K562 (cell line): ENCODE results near the gene SPEM3. TPM values are rescaled to one million over a fixed set of nuclear protein-coding genes. Genes with fewer than 3 reads are reported as not detected.

ENCODE experiments used
- ATAC-seq: fragments of 200-7000 bp; cut with Tn5 transposase; 3 replicates; pipeline ENCODE4 v1.9.1; 2020; ENCODE audit warnings: moderate library complexity
- BruUV-seq: library from RNA; stranded (reverse); fragments of 400-500 nt; replicated peaks from 2 replicates; lab custom pipeline; 2021; lab: Mats Ljungman, UMichigan
- CTCF ChIA-PET: fragments of 300-600 bp; formaldehyde crosslinking; extraction: SDS; loops from one replicate; lab custom pipeline; 2021; ENCODE audit warnings: low intra/inter-chr PET ratio; lab: Yijun Ruan, JAX
- POLR2A ChIA-PET: fragments of 300-600, 350-650 bp; sonication (Branson Sonifier 250); formaldehyde crosslinking; extraction: SDS; loops from one replicate; lab custom pipeline; 2021; ENCODE audit warnings: antibody characterized with exemption, inconsistent platforms; lab: Yijun Ruan, JAX
- DNase-seq, 4 experiments: peaks; one replicate each; pipeline versions ENCODE4 v3.0.0 to v3.0.0-alpha.2; 2011 to 2018; ENCODE audit warnings: low spot score in 3 of 4, mixed read lengths in 3 of 4; ENCODE audit errors: extremely low read depth in 1 of 4
- FAIRE-seq: peaks from 2 replicates; lab custom pipeline; 2011; peaks lifted over from hg19 to GRCh38; lab: Jason Lieb, UNC
- H2AFZ ChIP-seq: 2 replicates; pipeline ENCODE4 v1.6.0; 2011; ENCODE audit warnings: low read depth, low read length, control low read depth, inconsistent platforms
- H3K27ac ChIP-seq: fragments of 200-600 bp; 3 replicates; pipeline ENCODE4 v1.8.0; 2011; ENCODE audit warnings: low read depth, mild to moderate bottlenecking, control low read depth, inconsistent platforms, low read length, moderate library complexity, mixed read lengths; ENCODE audit errors: extremely low read depth
- H3K27me3 ChIP-seq, 2 experiments: fragments of 300-600 bp in 1 of 2; 2 replicates in 1 of 2; 3 replicates in 1 of 2; pipeline versions ENCODE4 v1.6.0 to v1.8.0; 2011; ENCODE audit warnings: inconsistent platforms in 2 of 2, low read length in 2 of 2, mild to moderate bottlenecking in 1 of 2, mixed read lengths in 1 of 2, moderate library complexity in 1 of 2; ENCODE audit not compliant: control insufficient read depth in 2 of 2, insufficient read depth in 2 of 2
- H3K36me3 ChIP-seq: fragments of 300-600 bp; 3 replicates; pipeline ENCODE4 v1.8.0; 2011; ENCODE audit warnings: mild to moderate bottlenecking, low read length, inconsistent platforms; ENCODE audit not compliant: control insufficient read depth, insufficient read depth
- H3K4me1 ChIP-seq, 2 experiments: fragments of 200-600 bp in 1 of 2; replicated peaks in 1 of 2; 2 replicates in 1 of 2; 3 replicates in 1 of 2; pipeline versions ENCODE4 v1.5.1 to v1.8.0; 2011; ENCODE audit warnings: inconsistent platforms in 2 of 2, low read length in 2 of 2, mild to moderate bottlenecking in 1 of 2, mixed read lengths in 1 of 2, moderate library complexity in 1 of 2; ENCODE audit not compliant: control insufficient read depth in 2 of 2, insufficient read depth in 2 of 2
- H3K4me2 ChIP-seq: 2 replicates; pipeline ENCODE4 v1.6.1; 2011; ENCODE audit warnings: low read length, control low read depth, inconsistent platforms, mixed read lengths; ENCODE audit not compliant: insufficient read depth
- H3K4me3 ChIP-seq: fragments of 200-600 bp; sonication (generic), shearing (Covaris generic); 2 replicates; pipeline ENCODE4 v1.5.1; 2016; ENCODE audit warnings: control low read depth, inconsistent platforms
- H3K79me2 ChIP-seq: fragments of 200-600 bp; 3 replicates; pipeline ENCODE4 v1.8.0; 2011; ENCODE audit warnings: low read length, inconsistent platforms; ENCODE audit not compliant: control insufficient read depth, insufficient read depth
- H3K9ac ChIP-seq, 2 experiments: 2 replicates each; pipeline versions ENCODE4 v1.6.0 to v1.6.1; 2011; ENCODE audit warnings: low read depth in 2 of 2, low read length in 2 of 2, control low read depth in 1 of 2, inconsistent platforms in 1 of 2, mild to moderate bottlenecking in 1 of 2, mixed read lengths in 1 of 2; ENCODE audit not compliant: insufficient read depth in 1 of 2
- H3K9me1 ChIP-seq: one replicate; pipeline ENCODE4 v1.6.0; 2011; ENCODE audit warnings: inconsistent platforms, mild to moderate bottlenecking, low read length, moderate library complexity; ENCODE audit not compliant: control insufficient read depth, insufficient read depth
- H3K9me3 ChIP-seq: replicated peaks from 2 replicates; pipeline ENCODE4 v1.5.1; 2011; ENCODE audit warnings: low read depth, low read length, inconsistent platforms; ENCODE audit not compliant: control insufficient read depth, insufficient read depth
- H4K20me1 ChIP-seq: replicated peaks from 2 replicates; pipeline ENCODE4 v1.6.1; 2011; ENCODE audit warnings: low read length, inconsistent platforms, mixed read lengths; ENCODE audit not compliant: control insufficient read depth, insufficient read depth
- C11orf30 ChIP-seq: fragments of 450-650 bp; IDR thresholded peaks from 2 replicates; pipeline ENCODE4 v1.6.1; 2016; ENCODE audit warnings: low read depth, mild to moderate bottlenecking
- CBX8 ChIP-seq: fragments of 200-600 bp; sonication (generic); IDR thresholded peaks from 2 replicates; pipeline ENCODE4 v1.6.1; 2012; ENCODE audit warnings: borderline replicate concordance, mixed run types, low read depth, mild to moderate bottlenecking, moderate library complexity, mixed read lengths, low read length, control low read depth, inconsistent platforms; ENCODE audit not compliant: poor library complexity, severe bottlenecking; ENCODE audit errors: extremely low read depth
- KDM1A ChIP-seq, 2 experiments: fragments of 450-650 bp; IDR thresholded peaks; 2 replicates each; pipeline ENCODE4 v1.6.1; 2016; ENCODE audit warnings: mild to moderate bottlenecking in 2 of 2
- MCM2 ChIP-seq: fragments of 450-650 bp; IDR thresholded peaks from 2 replicates; pipeline ENCODE4 v1.6.1; 2017; ENCODE audit warnings: low read depth, mild to moderate bottlenecking
- TRIM24 ChIP-seq, 2 experiments: fragments of 450-650 bp; IDR thresholded peaks; 2 replicates each; pipeline ENCODE4 v1.6.1; 2016
- ZNF239 ChIP-seq: fragments of 250-450 bp; sonication (Bioruptor Pico); IDR thresholded peaks from 2 replicates; pipeline ENCODE4 v1.4.0; 2020; ENCODE audit warnings: mild to moderate bottlenecking
- ZNF449 ChIP-seq: fragments of 250-450 bp; sonication (Bioruptor Pico); IDR thresholded peaks from 2 replicates; pipeline ENCODE4 v1.8.0; 2022; ENCODE audit warnings: moderate library complexity, mild to moderate bottlenecking, inconsistent platforms
- WGBS: fragments of 100-300 bp; shearing (Covaris generic); methylation state at CpG from one replicate; pipeline ENCODE4 v1.1.6; 2016; ENCODE audit warnings: low coverage, mixed read lengths; ENCODE audit not compliant: insufficient coverage; ENCODE audit errors: missing lambda C conversion rate; 5-methylcytosine and 5-hydroxymethylcytosine counted together
- in situ Hi-C: fragments of 300-500 bp; cut with MboI; formaldehyde crosslinking; loops from 4 replicates; pipeline ENCODE4 v1.15.0; 2018; ENCODE audit warnings: inconsistent platforms, mixed read lengths
- intact Hi-C: fragments of 100-400 bp; cut with micrococcal nuclease; formaldehyde crosslinking; loops from 2 replicates; pipeline ENCODE4 v1.14.2; 2022
- polyA plus RNA-seq, 8 experiments: library from polyadenylated mRNA; depleted of rRNA in 4 of 8; stranded (reverse) in 5 of 8; unstranded in 3 of 8; fragments of >200 nt; fragmentation: Nextera tagmentation in 2 of 8; fragmentation: Illumina TruSeq in 1 of 8; extraction: Ambion mirVana in 2 of 8; extraction: Trizol in 1 of 8; gene quantifications; 2 replicates each; pipeline versions ENCODE4 v1.2.1 to v1.2.3, GENCODE V29; 2011 to 2014; ENCODE audit warnings: inconsistent platforms in 1 of 8, missing spikeins in 1 of 8
- total RNA-seq, 7 experiments: library from RNA; depleted of rRNA in 6 of 7; stranded (reverse); fragments of >200 nt in 6 of 7; fragmentation: Illumina TruSeq in 2 of 7; extraction: Trizol in 2 of 7; gene quantifications; 2 replicates each; pipeline versions ENCODE4 v1.2.1 to v1.2.3, GENCODE V29; 2011 to 2021; ENCODE audit warnings: low replicate concordance in 1 of 7

The SPEM3 gene
- total and polyA plus RNA-seq, 9 of the 15 experiments (the other 6 are each of a cell fraction or from before 2014, with no cell fraction given) = not detected

GRCh38 chr17:7467498-7467897 is 38.8 kb downstream of the SPEM3 start:
- no TSS peak for BruUV-seq
- Histone ChIP-seq H3K4me3 (no peak overlapping the region), H3K27ac (peak overlapping the region; percentile 70), H3K4me2 (no peak overlapping the region), H3K9ac (peak overlapping the region in 1 of 2 experiments; percentile 55; a peak in 2 of 4 replicates), H4K20me1 (no peaks in the 10 kb centered on the region), H2AFZ (no peak overlapping the region), H3K27me3 (no peaks in the 10 kb centered on the region), H3K79me2 (peaks cover 22% of the 10 kb centered on the region), H3K4me1 (peaks cover 8 to 28% of the 10 kb centered on the region in 2 experiments)
- DNase-seq (no peak), ATAC-seq (no peak)
- ChIA-PET POLR2A (interaction anchor here (0.6 to 3.2 kb wide), 5 partner anchors 11 to 395 kb away, joined by 3 to 10 read pairs (median 3); partner anchors contain the start of genes POLR2A, SLC35G6 and ZBTB4), CTCF (no interaction called here)
- in situ Hi-C loops = no loop called here
- WGBS = 83% methylated on average over 3 of the region's 3 CpGs
- TF ChIP-seq MCM2 = no peak
- TF ChIP-seq KDM1A (IDR thresholded peaks at IDR 0.05) = no peak
- TF ChIP-seq C11orf30 = no peak
- no peak for TF ChIP-seq CBX8
- TF ChIP-seq, all 486 proteins: peak for 0
- H3K9me1 ChIP-seq = no peaks in the 10 kb centered on the region
- no peaks in the 10 kb centered on the region for H3K9me3 ChIP-seq
- H3K36me3 ChIP-seq = peaks cover 30% of the 10 kb centered on the region; the same call in 1 of the 3 replicates
- FAIRE-seq = no peak
- intact Hi-C loops = no loop called here

- Histone ChIP-seq H3K4me1 (peaks cover 8 to 20% of the 10 kb centered on the region in 2 experiments), H3K9me3 (no peaks in the 10 kb centered on the region), H3K27me3 (no peaks in the 10 kb centered on the region), H3K36me3 (peaks cover 22% of the 10 kb centered on the region; the same call in 1 of the 3 replicates), H4K20me1 (no peaks in the 10 kb centered on the region), H3K9me1 (no peaks in the 10 kb centered on the region), H3K4me2 (no peak overlapping the region), H3K9ac (peak overlapping the region in 1 of 2 experiments; percentile 35; a peak in 1 of 4 replicates), H3K79me2 (peaks cover 27% of the 10 kb centered on the region), H3K27ac (no peak overlapping the region), H2AFZ (no peak overlapping the region)
- ChIA-PET POLR2A (interaction anchor here (0.5 to 3.2 kb wide), 5 partner anchors 11 to 108 kb away, joined by 3 to 10 read pairs (median 3); partner anchors contain the start of genes POLR2A and ZBTB4), CTCF (no interaction called here)
- 91% methylated on average over 7 of the region's 11 CpGs for WGBS
- BruUV-seq = no TSS peak
- FAIRE-seq = no peak
- no peak for ATAC-seq
- TF ChIP-seq TRIM24 (IDR thresholded peaks at IDR 0.05) = no peak
- no peak for TF ChIP-seq ZNF449 (CRISPR knock-in tag)
- peak; percentile 61 for TF ChIP-seq ZNF239
- TF ChIP-seq, all 486 proteins: peak for 1
- no peak overlapping the region for H3K4me3 ChIP-seq
- intact Hi-C loops (no loop called here), in situ Hi-C loops (no loop called here)
- no peak for DNase-seq
These were observed 39.6 kb downstream of the SPEM3 start for GRCh38 chr17:7468290-7468689.
